Measurements from ENCODE around the gene ONECUT2.

ONECUT2 gene

GRCh38 chr18:57410749-57411148 lies 24.4 kb upstream of the ONECUT2 start:
- H3K4me2 ChIP-seq (ENCODE audit: low read length, poor library complexity, severe bottlenecking): no peak overlapping the region
- no peak overlapping the region for H3K27ac ChIP-seq (ENCODE audit: low read length, poor library complexity, severe bottlenecking)
- no peak overlapping the region for H2AFZ ChIP-seq (ENCODE audit: low read depth, low read length)
- no peak overlapping the region for H2BK15ac ChIP-seq (ENCODE audit: low read depth, poor library complexity, severe bottlenecking)
- no peak overlapping the region for H2AK5ac ChIP-seq (ENCODE audit: low read length, severe bottlenecking)
- H2BK5ac ChIP-seq (ENCODE audit: low read depth, low read length, poor library complexity, severe bottlenecking): no peak overlapping the region
- DNase-seq: no peak
- H3K23ac ChIP-seq (ENCODE audit: low read length in 2 of 2): no peak overlapping the region
- no peak overlapping the region for H4K91ac ChIP-seq (ENCODE audit: low read length)
- H3K9me3 ChIP-seq (ENCODE audit: control insufficient read depth, low read length): peaks cover 6% of the 10 kb centered on the region
- peaks cover 0 to 3% of the 10 kb centered on the region in 2 experiments for H3K27me3 ChIP-seq (ENCODE audit: control insufficient read depth in 1 of 2, insufficient read depth in 1 of 2, low read length in 2 of 2)
- WGBS: no CpG with 5 or more reads among the region's 3 CpGs
- no peaks in the 10 kb centered on the region for H3K36me3 ChIP-seq (ENCODE audit: control insufficient read depth in 1 of 2, insufficient read depth in 2 of 2, low read depth in 1 of 2, low read length in 2 of 2)
- H2BK120ac ChIP-seq (ENCODE audit: low read depth, low read length): no peak overlapping the region
- no peak overlapping the region for H3K4ac ChIP-seq (ENCODE audit: low read depth in 1 of 2, low read length in 2 of 2)
- no peak overlapping the region for H3K9ac ChIP-seq (ENCODE audit: low read length)
- H4K8ac ChIP-seq (ENCODE audit: low read length): no peak overlapping the region
- H3K79me1 ChIP-seq (replicated peaks; ENCODE audit: low read length, poor library complexity, severe bottlenecking): no peaks in the 10 kb centered on the region
- no peak overlapping the region for H3K4me3 ChIP-seq (ENCODE audit: insufficient read depth in 1 of 2, low read depth in 1 of 2, low read length in 2 of 2)
- H2BK12ac ChIP-seq (ENCODE audit: low read length in 2 of 2): no peak overlapping the region
- H3K18ac ChIP-seq (ENCODE audit: low read depth in 1 of 2, low read length in 2 of 2): no peak overlapping the region
- H3K14ac ChIP-seq (ENCODE audit: low read length in 2 of 2): no peak overlapping the region
- no peaks in the 10 kb centered on the region for H3K4me1 ChIP-seq (ENCODE audit: control insufficient read depth, insufficient read depth, low read depth, low read length)

GRCh38 chr18:57416542-57416941 lies 18.6 kb upstream of the ONECUT2 start:
- H3K14ac ChIP-seq (ENCODE audit: low read length in 2 of 2): no peak overlapping the region
- H4K8ac ChIP-seq (ENCODE audit: low read length): no peak overlapping the region
- no peak overlapping the region for H3K23ac ChIP-seq (ENCODE audit: low read length in 2 of 2)
- no peak overlapping the region for H3K4me2 ChIP-seq (ENCODE audit: low read length, poor library complexity, severe bottlenecking)
- peaks cover 0 to 13% of the 10 kb centered on the region in 2 experiments for H3K27me3 ChIP-seq (ENCODE audit: control insufficient read depth in 1 of 2, insufficient read depth in 1 of 2, low read length in 2 of 2)
- H2BK12ac ChIP-seq (ENCODE audit: low read length in 2 of 2): no peak overlapping the region
- H3K18ac ChIP-seq (ENCODE audit: low read depth in 1 of 2, low read length in 2 of 2): no peak overlapping the region
- no peak overlapping the region for H2BK5ac ChIP-seq (ENCODE audit: low read depth, low read length, poor library complexity, severe bottlenecking)
- no peak overlapping the region for H3K4ac ChIP-seq (ENCODE audit: low read depth in 1 of 2, low read length in 2 of 2)
- H2BK120ac ChIP-seq (ENCODE audit: low read depth, low read length): no peak overlapping the region
- WGBS: 72% methylated on average over 3 of the region's 4 CpGs
- no peaks in the 10 kb centered on the region for H3K79me1 ChIP-seq (replicated peaks; ENCODE audit: low read length, poor library complexity, severe bottlenecking)
- no peaks in the 10 kb centered on the region for H3K36me3 ChIP-seq (ENCODE audit: control insufficient read depth in 1 of 2, insufficient read depth in 2 of 2, low read depth in 1 of 2, low read length in 2 of 2)
- H3K9ac ChIP-seq (ENCODE audit: low read length): no peak overlapping the region
- H3K4me1 ChIP-seq (ENCODE audit: control insufficient read depth, insufficient read depth, low read depth, low read length): no peaks in the 10 kb centered on the region
- H2BK15ac ChIP-seq (ENCODE audit: low read depth, poor library complexity, severe bottlenecking): no peak overlapping the region
- no peak for DNase-seq
- no peak overlapping the region for H3K27ac ChIP-seq (ENCODE audit: low read length, poor library complexity, severe bottlenecking)
- no peak overlapping the region for H2AK5ac ChIP-seq (ENCODE audit: low read length, severe bottlenecking)
- H3K4me3 ChIP-seq (ENCODE audit: insufficient read depth in 1 of 2, low read depth in 1 of 2, low read length in 2 of 2): no peak overlapping the region
- H4K91ac ChIP-seq (ENCODE audit: low read length): no peak overlapping the region
- no peak overlapping the region for H2AFZ ChIP-seq (ENCODE audit: low read depth, low read length)
- no peaks in the 10 kb centered on the region for H3K9me3 ChIP-seq (ENCODE audit: control insufficient read depth, low read length)

- no peak overlapping the region for H3K4ac ChIP-seq (ENCODE audit: low read depth in 1 of 2, low read length in 2 of 2)
- H2AK5ac ChIP-seq (ENCODE audit: low read length, severe bottlenecking): no peak overlapping the region
- no peak overlapping the region for H2BK120ac ChIP-seq (ENCODE audit: low read depth, low read length)
- no peak overlapping the region for H4K8ac ChIP-seq (ENCODE audit: low read length)
- H3K27me3 ChIP-seq (ENCODE audit: control insufficient read depth in 1 of 2, insufficient read depth in 1 of 2, low read length in 2 of 2): peaks cover 27 to 35% of the 10 kb centered on the region in 2 experiments
- H2BK15ac ChIP-seq (ENCODE audit: low read depth, poor library complexity, severe bottlenecking): no peak overlapping the region
- no peak overlapping the region for H3K14ac ChIP-seq (ENCODE audit: low read length in 2 of 2)
- H3K4me1 ChIP-seq (ENCODE audit: control insufficient read depth, insufficient read depth, low read depth, low read length): no peaks in the 10 kb centered on the region
- no peak overlapping the region for H2BK5ac ChIP-seq (ENCODE audit: low read depth, low read length, poor library complexity, severe bottlenecking)
- no peak overlapping the region for H3K23ac ChIP-seq (ENCODE audit: low read length in 2 of 2)
- no peaks in the 10 kb centered on the region for H3K79me1 ChIP-seq (replicated peaks; ENCODE audit: low read length, poor library complexity, severe bottlenecking)
- 60% methylated on average over 3 of the region's 3 CpGs for WGBS
- H2AFZ ChIP-seq (ENCODE audit: low read depth, low read length): no peak overlapping the region
- no peak for DNase-seq
- H3K9ac ChIP-seq (ENCODE audit: low read length): no peak overlapping the region
- H3K9me3 ChIP-seq (ENCODE audit: control insufficient read depth, low read length): peaks cover 4% of the 10 kb centered on the region
- no peak overlapping the region for H3K27ac ChIP-seq (ENCODE audit: low read length, poor library complexity, severe bottlenecking)
- no peak overlapping the region for H3K4me3 ChIP-seq (ENCODE audit: insufficient read depth in 1 of 2, low read depth in 1 of 2, low read length in 2 of 2)
- no peak overlapping the region for H3K4me2 ChIP-seq (ENCODE audit: low read length, poor library complexity, severe bottlenecking)
- no peak overlapping the region for H4K91ac ChIP-seq (ENCODE audit: low read length)
- H3K18ac ChIP-seq (ENCODE audit: low read depth in 1 of 2, low read length in 2 of 2): no peak overlapping the region
- no peak overlapping the region for H2BK12ac ChIP-seq (ENCODE audit: low read length in 2 of 2)
- H3K36me3 ChIP-seq (ENCODE audit: control insufficient read depth in 1 of 2, insufficient read depth in 2 of 2, low read depth in 1 of 2, low read length in 2 of 2): no peaks in the 10 kb centered on the region
Observed at GRCh38 chr18:57422313-57422872, 12.8 kb upstream of the ONECUT2 start.

GRCh38 chr18:57423821-57424220 lies 11.4 kb upstream of the ONECUT2 start:
- Histone ChIP-seq H3K4me3 (ENCODE audit: insufficient read depth in 1 of 2, low read depth in 1 of 2, low read length in 2 of 2) (no peak overlapping the region), H2BK5ac (ENCODE audit: low read depth, low read length, poor library complexity, severe bottlenecking) (no peak overlapping the region), H3K4me2 (ENCODE audit: low read length, poor library complexity, severe bottlenecking) (no peak overlapping the region), H3K27ac (ENCODE audit: low read length, poor library complexity, severe bottlenecking) (no peak overlapping the region), H2BK15ac (ENCODE audit: low read depth, poor library complexity, severe bottlenecking) (no peak overlapping the region), H2AK5ac (ENCODE audit: low read length, severe bottlenecking) (no peak overlapping the region), H3K18ac (ENCODE audit: low read depth in 1 of 2, low read length in 2 of 2) (no peak overlapping the region), H2BK12ac (ENCODE audit: low read length in 2 of 2) (no peak overlapping the region), H3K9ac (ENCODE audit: low read length) (no peak overlapping the region), H3K27me3 (ENCODE audit: control insufficient read depth in 1 of 2, insufficient read depth in 1 of 2, low read length in 2 of 2) (peaks cover 40 to 50% of the 10 kb centered on the region in 2 experiments), H3K36me3 (ENCODE audit: control insufficient read depth in 1 of 2, insufficient read depth in 2 of 2, low read depth in 1 of 2, low read length in 2 of 2) (no peaks in the 10 kb centered on the region), H2BK120ac (ENCODE audit: low read depth, low read length) (no peak overlapping the region), H3K9me3 (ENCODE audit: control insufficient read depth, low read length) (peaks cover 4% of the 10 kb centered on the region), H3K4me1 (ENCODE audit: control insufficient read depth, insufficient read depth, low read depth, low read length) (peaks cover 6% of the 10 kb centered on the region), H4K8ac (ENCODE audit: low read length) (no peak overlapping the region), H3K14ac (ENCODE audit: low read length in 2 of 2) (no peak overlapping the region), H3K23ac (ENCODE audit: low read length in 2 of 2) (no peak overlapping the region), H3K4ac (ENCODE audit: low read depth in 1 of 2, low read length in 2 of 2) (no peak overlapping the region), H3K79me1 (replicated peaks; ENCODE audit: low read length, poor library complexity, severe bottlenecking) (no peaks in the 10 kb centered on the region), H2AFZ (ENCODE audit: low read depth, low read length) (no peak overlapping the region), H4K91ac (ENCODE audit: low read length) (no peak overlapping the region)
- no peak for DNase-seq

All from mesenchymal stem cell (in vitro differentiated cells and primary cell).